Mesothelial cell of epicardium (in vitro differentiated cells): ENCODE measurements around the gene PCDHGC5. TPM values are rescaled to one million over a fixed set of nuclear protein-coding genes. Genes with fewer than 3 reads are reported as not detected.
A peak's percentile ranks its signal among the peaks of the same experiment; 100 is the strongest.

ENCODE experiments used
- DNase-seq, 2 experiments: peaks; one replicate each; pipeline ENCODE4 v3.0.0; 2021; ENCODE audit warnings: low spot score in 2 of 2; ENCODE audit not compliant: unreplicated experiment in 2 of 2
- H3K27ac Mint-ChIP-seq: 2 replicates; pipeline ENCODE4 v1.8.0; 2021; ENCODE audit warnings: mixed read lengths
- H3K27me3 Mint-ChIP-seq: 2 replicates; pipeline ENCODE4 v1.8.0; 2021; ENCODE audit warnings: low read depth, mixed read lengths
- H3K36me3 Mint-ChIP-seq: 2 replicates; pipeline ENCODE4 v1.8.0; 2021; ENCODE audit warnings: mixed read lengths
- H3K4me1 Mint-ChIP-seq: 2 replicates; pipeline ENCODE4 v1.8.0; 2021; ENCODE audit warnings: mixed read lengths
- H3K4me3 Mint-ChIP-seq: 2 replicates; pipeline ENCODE4 v1.8.0; 2021; ENCODE audit warnings: mild to moderate bottlenecking, moderate library complexity, mixed read lengths
- H3K9me3 Mint-ChIP-seq: 2 replicates; pipeline ENCODE4 v1.8.0; 2021; ENCODE audit warnings: mixed read lengths
- total RNA-seq: library from RNA; stranded (reverse); gene quantifications from 3 replicates; pipeline ENCODE4 v1.2.1, GENCODE V29; 2021
- TF ChIP-seq, protein P1 (sequence below): fragments of 200-600 bp; sonication (generic); IDR thresholded peaks from one replicate; pipeline ENCODE4 v1.5.0; 2021; ENCODE audit warnings: antibody characterized with exemption; ENCODE audit not compliant: unreplicated experiment

The PCDHGC5 gene
- total RNA-seq, 1 donor from 2014 or later: 3.5 TPM

- DNase-seq: peak in 1 of 2 experiments; percentile 61
- peak overlapping the region; percentile 84 for H3K27ac Mint-ChIP-seq
- TF ChIP-seq, protein P1, sequence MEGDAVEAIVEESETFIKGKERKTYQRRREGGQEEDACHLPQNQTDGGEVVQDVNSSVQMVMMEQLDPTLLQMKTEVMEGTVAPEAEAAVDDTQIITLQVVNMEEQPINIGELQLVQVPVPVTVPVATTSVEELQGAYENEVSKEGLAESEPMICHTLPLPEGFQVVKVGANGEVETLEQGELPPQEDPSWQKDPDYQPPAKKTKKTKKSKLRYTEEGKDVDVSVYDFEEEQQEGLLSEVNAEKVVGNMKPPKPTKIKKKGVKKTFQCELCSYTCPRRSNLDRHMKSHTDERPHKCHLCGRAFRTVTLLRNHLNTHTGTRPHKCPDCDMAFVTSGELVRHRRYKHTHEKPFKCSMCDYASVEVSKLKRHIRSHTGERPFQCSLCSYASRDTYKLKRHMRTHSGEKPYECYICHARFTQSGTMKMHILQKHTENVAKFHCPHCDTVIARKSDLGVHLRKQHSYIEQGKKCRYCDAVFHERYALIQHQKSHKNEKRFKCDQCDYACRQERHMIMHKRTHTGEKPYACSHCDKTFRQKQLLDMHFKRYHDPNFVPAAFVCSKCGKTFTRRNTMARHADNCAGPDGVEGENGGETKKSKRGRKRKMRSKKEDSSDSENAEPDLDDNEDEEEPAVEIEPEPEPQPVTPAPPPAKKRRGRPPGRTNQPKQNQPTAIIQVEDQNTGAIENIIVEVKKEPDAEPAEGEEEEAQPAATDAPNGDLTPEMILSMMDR: no peak
- H3K9me3 Mint-ChIP-seq: no peaks in the 10 kb centered on the region
- H3K4me3 Mint-ChIP-seq: peak overlapping the region; percentile 32
- H3K36me3 Mint-ChIP-seq: peaks cover 16% of the 10 kb centered on the region
- H3K4me1 Mint-ChIP-seq: peaks cover 25% of the 10 kb centered on the region
- no peaks in the 10 kb centered on the region for H3K27me3 Mint-ChIP-seq
These were observed 7.2 kb downstream of the PCDHGC5 start for GRCh38 chr5:141496038-141496437.

DNA sequence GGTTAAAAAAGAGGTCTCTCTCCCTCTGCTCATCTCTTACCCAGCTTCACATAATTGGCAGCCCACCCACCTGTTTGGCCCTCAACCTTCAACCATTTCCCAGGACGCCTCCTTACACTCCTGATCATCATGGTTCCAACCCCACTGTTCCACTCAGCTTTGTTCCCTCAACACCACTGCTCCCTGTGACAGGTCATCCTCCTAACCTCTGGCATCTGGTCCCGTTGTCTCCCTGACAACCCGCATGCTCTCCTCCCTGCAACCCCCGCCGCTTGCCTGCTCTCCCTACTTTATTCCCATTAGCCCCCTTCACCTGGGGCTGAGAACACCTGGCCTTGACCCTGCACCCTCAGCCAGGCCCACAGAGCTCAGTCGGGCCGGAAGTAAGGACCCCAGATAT is 12.9 kb downstream of the PCDHGC5 start:
- Mint-ChIP-seq H3K4me1 (peaks cover 5% of the 10 kb centered on the region), H3K4me3 (no peak overlapping the region), H3K27me3 (no peaks in the 10 kb centered on the region), H3K27ac (no peak overlapping the region), H3K36me3 (peaks cover 16% of the 10 kb centered on the region), H3K9me3 (no peaks in the 10 kb centered on the region)
- TF ChIP-seq, protein P1: no peak
- DNase-seq: no peak

- Mint-ChIP-seq H3K4me3 (no peak overlapping the region), H3K9me3 (no peaks in the 10 kb centered on the region), H3K27me3 (no peaks in the 10 kb centered on the region), H3K4me1 (peaks cover 23% of the 10 kb centered on the region), H3K27ac (peak overlapping the region; percentile 8), H3K36me3 (peaks cover 9% of the 10 kb centered on the region)
- TF ChIP-seq, protein P1: no peak
- DNase-seq: no peak
These were observed 14.8 kb downstream of the PCDHGC5 start for GRCh38 chr5:141503681-141504080.

- Mint-ChIP-seq H3K4me3 (no peak overlapping the region), H3K36me3 (peaks cover 6% of the 10 kb centered on the region), H3K27me3 (no peaks in the 10 kb centered on the region), H3K9me3 (no peaks in the 10 kb centered on the region), H3K4me1 (peaks cover 29% of the 10 kb centered on the region), H3K27ac (no peak overlapping the region)
- DNase-seq: no peak
- TF ChIP-seq, protein P1: no peak
These were observed 15.3 kb downstream of the PCDHGC5 start for GRCh38 chr5:141504216-141504615.

DNA sequence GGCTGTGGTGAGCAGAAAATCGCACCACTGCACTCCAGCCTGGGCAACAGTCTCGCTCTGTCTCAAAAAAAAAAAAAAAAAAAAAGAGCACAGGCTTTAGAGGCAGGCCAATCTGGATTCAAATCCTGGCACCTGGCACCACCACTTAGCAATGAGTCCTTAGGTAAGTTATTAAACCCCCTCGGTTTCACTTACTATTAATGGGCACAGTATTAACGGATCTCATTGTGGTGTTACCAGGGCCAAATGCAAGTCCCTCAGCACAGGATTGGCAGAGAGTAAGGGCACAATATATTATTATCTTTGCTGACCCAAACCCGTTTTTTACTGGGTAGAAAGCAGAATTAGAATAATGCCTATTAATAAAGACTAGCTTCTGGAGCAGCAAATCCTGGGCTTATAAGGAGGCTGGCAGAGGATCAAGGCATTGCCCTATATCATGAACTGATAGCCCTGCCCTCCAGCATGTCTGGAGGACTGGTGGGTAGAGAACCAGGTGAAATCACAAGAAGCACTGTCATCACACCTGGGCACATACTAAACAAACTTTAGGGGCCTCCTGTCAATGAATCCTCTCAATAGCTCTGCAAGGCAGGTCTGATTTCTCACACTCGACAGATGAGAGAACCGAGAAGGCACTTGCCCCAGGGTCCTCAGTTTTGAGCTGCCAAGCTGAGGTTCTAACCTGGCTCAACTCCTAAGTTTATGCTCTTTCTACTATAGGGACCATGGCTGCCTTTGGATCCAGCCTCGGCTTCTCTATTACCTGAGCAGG is 17.7 kb downstream of the PCDHGC5 start:
- peak overlapping the region; percentile 98 for H3K27ac Mint-ChIP-seq
- no peak for DNase-seq
- H3K36me3 Mint-ChIP-seq: peaks cover 7% of the 10 kb centered on the region
- no peaks in the 10 kb centered on the region for H3K9me3 Mint-ChIP-seq
- H3K4me3 Mint-ChIP-seq: no peak overlapping the region
- peaks cover 35% of the 10 kb centered on the region for H3K4me1 Mint-ChIP-seq
- H3K27me3 Mint-ChIP-seq: no peaks in the 10 kb centered on the region
- TF ChIP-seq, protein P1: no peak
